Kidney (tissue), 14 donors: ENCODE data around the gene YIF1A. TPM values are rescaled to one million over a fixed set of nuclear protein-coding genes. Genes with fewer than 3 reads are reported as not detected.

Source experiments
- DNase-seq, 5 donors: peaks; one replicate each; pipeline ENCODE4 v3.0.0-alpha.2; 2013 to 2020
- FAIRE-seq: peaks from 2 replicates; lab custom pipeline; 2012; peaks lifted over from hg19 to GRCh38; lab: Jason Lieb, UNC
- H3K27ac ChIP-seq, 2 donors: one replicate each; pipeline ENCODE4 v1.7.0; 2013; ENCODE audit warnings: low read depth in 2 of 2, low read length in 2 of 2, inconsistent platforms in 1 of 2
- H3K27me3 ChIP-seq: one replicate; pipeline ENCODE4 v1.7.1; 2013; ENCODE audit warnings: low read length, inconsistent platforms; ENCODE audit not compliant: control insufficient read depth, insufficient read depth
- H3K36me3 ChIP-seq, 3 donors: one replicate each; pipeline versions ENCODE4 v1.7.0 to v1.7.1; 2013; ENCODE audit warnings: low read length in 3 of 3, control low read depth in 1 of 3, inconsistent platforms in 1 of 3; ENCODE audit not compliant: insufficient read depth in 3 of 3, control insufficient read depth in 2 of 3
- H3K4me1 ChIP-seq, 3 donors: one replicate each; pipeline versions ENCODE4 v1.7.0 to v1.7.1; 2013; ENCODE audit warnings: low read length in 3 of 3, inconsistent platforms in 1 of 3, low read depth in 1 of 3; ENCODE audit not compliant: control insufficient read depth in 2 of 3, insufficient read depth in 2 of 3
- H3K4me3 ChIP-seq, 3 donors: one replicate each; pipeline versions ENCODE4 v1.7.0 to v1.8.1; 2013; ENCODE audit warnings: low read length in 3 of 3, control low read depth in 1 of 3, inconsistent platforms in 1 of 3
- H3K9ac ChIP-seq, 3 donors: one replicate each; pipeline versions ENCODE4 v1.7.0 to v1.7.1; 2013; ENCODE audit warnings: low read length in 3 of 3, control low read depth in 1 of 3, inconsistent platforms in 1 of 3
- H3K9me3 ChIP-seq, 3 donors: one replicate each; pipeline versions ENCODE4 v1.7.0 to v1.7.1; 2013; ENCODE audit warnings: low read length in 3 of 3, control low read depth in 1 of 3, inconsistent platforms in 1 of 3; ENCODE audit not compliant: control insufficient read depth in 2 of 3, insufficient read depth in 1 of 3
- intact Hi-C: fragments of 100-400 bp; cut with DNase I; formaldehyde crosslinking; loops from one replicate; pipeline ENCODE4 v1.11.1; 2022
- polyA plus RNA-seq: library from polyadenylated mRNA; stranded (reverse); fragments of 350-450 nt; fragmentation: Illumina TruSeq; extraction: RNeasy Lipid Tissue Mini Kit (QIAGEN cat#74804); gene quantifications from one replicate; pipeline ENCODE4 v1.2.3, GENCODE V29; 2014; ENCODE audit warnings: low read depth, low replicate concordance; ENCODE audit not compliant: insufficient read depth
- total RNA-seq: library from RNA; stranded (reverse); fragmentation: NEBNext Ultra II Directional; extraction: Animal tissue kit (Norgen Biotek cat#: 25700); gene quantifications from one replicate; pipeline ENCODE4 v1.2.1, GENCODE V29; 2021
- TF ChIP-seq, protein P1 (sequence below): IDR thresholded peaks from 3 replicates; pipeline ENCODE4 v1.5.1; 2012; ENCODE audit warnings: mild to moderate bottlenecking, moderate library complexity, borderline replicate concordance; ENCODE audit not compliant: insufficient read depth; ENCODE audit errors: extremely low read depth
- donor health status: control.
- donor health status: control.
- donor health status: control.
- donor health status: control.
- donor health status: control.
- donor health status: DM: yes; HTN: yes; CAD: no.
- donor health status: Normal renal cell carcinoma (clear cell type).

YIF1A gene
- total and polyA plus RNA-seq, 2 donors from 2014 or later: 92.1 to 115 TPM

DNA sequence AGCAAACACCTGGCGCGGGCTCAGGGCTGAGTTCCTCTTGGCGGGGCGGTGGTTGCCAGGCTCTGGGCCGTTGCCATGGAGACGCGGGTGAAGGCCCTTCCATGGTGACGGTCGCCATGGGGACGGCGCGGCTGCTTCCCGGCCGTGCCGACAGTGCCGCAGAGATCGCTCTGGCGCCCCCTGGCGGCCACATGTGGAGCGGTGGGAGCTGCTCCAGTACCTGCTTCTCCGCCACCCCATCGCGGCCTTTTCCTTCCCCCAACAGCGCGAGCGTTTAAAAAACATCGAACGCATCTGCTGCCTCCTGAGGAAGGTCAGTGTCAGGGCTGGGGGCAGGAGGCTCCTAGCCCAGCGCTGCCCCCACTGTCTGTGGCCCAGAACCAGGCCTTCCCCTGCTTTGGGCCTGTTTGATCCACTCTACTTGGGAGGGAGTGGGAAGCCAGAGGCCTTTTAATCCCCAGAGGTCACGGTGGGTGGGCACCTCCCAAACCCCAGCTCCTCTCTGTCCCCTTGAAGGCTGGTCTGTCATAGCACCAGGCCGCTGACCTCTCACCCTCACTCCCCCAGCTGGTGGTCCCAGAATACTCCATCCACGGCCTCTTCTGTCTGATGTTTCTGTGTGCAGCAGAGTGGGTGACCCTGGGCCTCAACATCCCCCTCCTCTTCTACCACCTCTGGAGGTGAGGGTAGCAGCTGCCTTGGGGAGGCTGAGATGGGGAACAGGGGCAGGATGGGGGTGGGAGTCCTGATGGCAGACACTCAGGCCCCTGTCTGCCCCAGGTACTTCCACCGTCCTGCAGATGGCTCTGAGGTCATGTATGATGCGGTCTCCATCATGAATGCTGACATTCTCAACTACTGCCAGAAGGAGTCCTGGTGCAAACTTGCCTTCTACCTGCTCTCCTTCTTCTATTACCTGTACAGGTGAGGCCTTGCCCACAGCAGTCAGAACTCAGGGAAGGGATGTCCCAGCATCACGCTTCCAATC, 6.2 kb downstream of the YIF1A start:
- Histone ChIP-seq H3K36me3 (peaks cover 0 to 9% (median 0%) of the 10 kb centered on the region in 3 donors), H3K9ac (no peak overlapping the region), H3K9me3 (no peaks in the 10 kb centered on the region), H3K27ac (no peak overlapping the region), H3K4me3 (no peak overlapping the region), H3K4me1 (peaks cover 0 to 9% (median under 1%) of the 10 kb centered on the region in 3 donors), H3K27me3 (no peaks in the 10 kb centered on the region)
- FAIRE-seq (no peak), DNase-seq (peak; percentile 98 to 100 (median 99))
- intact Hi-C loops: no loop called here
- TF ChIP-seq, protein P1, sequence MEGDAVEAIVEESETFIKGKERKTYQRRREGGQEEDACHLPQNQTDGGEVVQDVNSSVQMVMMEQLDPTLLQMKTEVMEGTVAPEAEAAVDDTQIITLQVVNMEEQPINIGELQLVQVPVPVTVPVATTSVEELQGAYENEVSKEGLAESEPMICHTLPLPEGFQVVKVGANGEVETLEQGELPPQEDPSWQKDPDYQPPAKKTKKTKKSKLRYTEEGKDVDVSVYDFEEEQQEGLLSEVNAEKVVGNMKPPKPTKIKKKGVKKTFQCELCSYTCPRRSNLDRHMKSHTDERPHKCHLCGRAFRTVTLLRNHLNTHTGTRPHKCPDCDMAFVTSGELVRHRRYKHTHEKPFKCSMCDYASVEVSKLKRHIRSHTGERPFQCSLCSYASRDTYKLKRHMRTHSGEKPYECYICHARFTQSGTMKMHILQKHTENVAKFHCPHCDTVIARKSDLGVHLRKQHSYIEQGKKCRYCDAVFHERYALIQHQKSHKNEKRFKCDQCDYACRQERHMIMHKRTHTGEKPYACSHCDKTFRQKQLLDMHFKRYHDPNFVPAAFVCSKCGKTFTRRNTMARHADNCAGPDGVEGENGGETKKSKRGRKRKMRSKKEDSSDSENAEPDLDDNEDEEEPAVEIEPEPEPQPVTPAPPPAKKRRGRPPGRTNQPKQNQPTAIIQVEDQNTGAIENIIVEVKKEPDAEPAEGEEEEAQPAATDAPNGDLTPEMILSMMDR: peak; percentile 98

DNA sequence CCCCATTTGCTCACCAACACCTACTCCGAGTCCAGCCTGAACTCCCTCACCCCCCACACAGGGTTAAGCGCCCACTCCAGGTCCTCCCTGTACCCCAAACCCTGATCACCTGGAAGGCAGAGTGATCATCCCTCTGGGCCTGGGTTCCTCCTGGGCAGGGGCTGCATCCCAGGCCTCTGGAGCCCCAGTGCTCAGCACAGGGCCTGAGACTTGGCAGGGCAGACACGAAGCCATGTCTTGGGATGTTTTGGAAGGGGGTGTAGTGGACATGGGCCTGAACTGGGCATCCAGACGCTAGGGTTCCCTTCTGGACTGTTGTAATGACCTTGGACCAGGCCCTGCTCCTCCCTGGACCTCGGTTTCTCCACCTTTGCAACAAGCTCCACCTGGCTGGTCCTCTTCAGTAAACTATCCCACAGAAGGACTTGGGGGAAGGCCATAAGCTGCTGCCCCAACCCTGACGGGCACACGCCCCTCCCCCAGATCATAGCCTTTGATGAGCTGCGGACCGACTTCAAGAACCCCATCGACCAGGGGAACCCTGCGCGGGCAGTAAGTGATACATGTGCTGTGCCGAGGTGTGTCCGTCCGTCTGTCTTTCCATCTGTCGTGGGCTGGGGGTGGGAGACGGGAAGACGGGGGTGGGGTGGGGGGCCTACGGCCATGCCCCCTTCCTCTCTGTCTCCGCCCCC, 7.0 kb downstream of the YIF1A start:
- H3K4me1 ChIP-seq: peaks cover 0 to 7% (median 0%) of the 10 kb centered on the region in 3 donors
- no peaks in the 10 kb centered on the region for H3K9me3 ChIP-seq
- TF ChIP-seq, protein P1: no peak
- no peak overlapping the region for H3K4me3 ChIP-seq
- intact Hi-C loops: no loop called here
- FAIRE-seq (no peak), DNase-seq (no peak)
- H3K27me3 ChIP-seq: no peaks in the 10 kb centered on the region
- no peak overlapping the region for H3K27ac ChIP-seq
- H3K9ac ChIP-seq: no peak overlapping the region
- peaks cover 0 to 6% (median 0%) of the 10 kb centered on the region in 3 donors for H3K36me3 ChIP-seq

DNA sequence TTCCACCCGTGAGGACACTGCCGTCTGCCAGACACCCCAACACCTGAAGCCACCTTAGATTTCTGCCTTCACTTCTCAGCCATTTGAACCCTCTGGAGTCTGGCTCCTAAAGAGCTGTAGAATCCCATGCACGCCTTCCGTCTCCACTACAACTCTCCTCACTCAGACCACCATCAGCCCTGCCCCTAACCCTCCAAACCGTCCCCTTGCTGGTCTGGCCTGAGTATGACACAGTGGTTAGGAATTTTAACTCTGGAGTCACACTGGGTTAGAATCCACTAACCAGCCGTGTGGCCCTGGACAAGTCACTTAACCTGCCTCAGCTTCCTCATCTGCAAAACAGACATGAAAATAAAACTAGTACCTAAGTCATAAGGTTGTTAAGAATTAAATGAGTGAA, 7.9 kb downstream of the YIF1A start:
- no peak for FAIRE-seq
- TF ChIP-seq, protein P1: no peak

More for the DNA sequence above, 7.9 kb downstream of the YIF1A start:
- Histone ChIP-seq H3K27ac (no peak overlapping the region), H3K4me3 (no peak overlapping the region), H3K4me1 (peaks cover 0 to 5% (median 0%) of the 10 kb centered on the region in 3 donors), H3K27me3 (no peaks in the 10 kb centered on the region), H3K9me3 (no peaks in the 10 kb centered on the region), H3K9ac (no peak overlapping the region), H3K36me3 (peaks cover 0 to 4% (median 0%) of the 10 kb centered on the region in 3 donors)
- DNase-seq: no peak
- intact Hi-C loops: no loop called here
